GM12873 (cell line): ENCODE measurements around the gene DDX23.

ENCODE experiments used
- TF ChIP-seq, protein P1 (sequence below): IDR thresholded peaks from 2 replicates; pipeline ENCODE4 v1.5.1; 2012; ENCODE audit warnings: low read depth, mild to moderate bottlenecking, moderate library complexity, low read length, control low read depth; ENCODE audit not compliant: insufficient read depth; ENCODE audit errors: missing control alignments

Gene DDX23

DNA sequence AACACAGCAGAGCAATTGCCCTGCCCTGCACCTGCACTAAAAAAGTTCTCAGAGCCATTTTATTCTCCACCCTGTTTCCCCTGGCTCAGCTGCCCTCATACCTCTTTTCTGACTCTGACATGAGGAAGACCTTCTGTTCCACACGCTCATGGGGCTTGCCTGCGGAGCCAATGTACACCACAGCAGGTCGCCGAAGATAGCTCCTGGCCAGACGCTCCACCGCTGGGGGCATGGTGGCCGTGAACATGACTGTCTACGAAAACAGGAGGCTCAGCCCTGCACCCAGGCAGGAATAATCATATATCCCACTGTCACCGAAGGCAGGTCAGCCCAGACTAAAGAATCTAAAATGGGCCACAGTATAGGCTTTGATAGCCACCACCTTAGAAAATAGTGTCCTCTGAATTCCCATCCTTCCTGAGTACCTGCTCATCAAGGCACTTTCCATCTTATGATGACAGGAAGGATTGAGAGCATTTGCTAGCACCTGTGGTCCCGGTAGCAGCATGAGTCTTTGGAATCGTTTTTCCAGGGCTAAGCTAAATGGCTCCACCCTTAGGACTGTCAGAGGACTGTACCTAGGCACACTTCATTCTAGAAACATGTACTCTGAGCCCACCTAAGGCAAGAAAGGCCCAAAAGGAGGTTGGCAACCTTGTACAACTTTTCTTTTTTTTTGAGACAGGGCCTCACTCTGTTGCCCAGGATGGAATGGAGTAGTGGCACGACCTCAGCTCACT lies 19.5 kb downstream of the DDX23 start:
- TF ChIP-seq, protein P1, sequence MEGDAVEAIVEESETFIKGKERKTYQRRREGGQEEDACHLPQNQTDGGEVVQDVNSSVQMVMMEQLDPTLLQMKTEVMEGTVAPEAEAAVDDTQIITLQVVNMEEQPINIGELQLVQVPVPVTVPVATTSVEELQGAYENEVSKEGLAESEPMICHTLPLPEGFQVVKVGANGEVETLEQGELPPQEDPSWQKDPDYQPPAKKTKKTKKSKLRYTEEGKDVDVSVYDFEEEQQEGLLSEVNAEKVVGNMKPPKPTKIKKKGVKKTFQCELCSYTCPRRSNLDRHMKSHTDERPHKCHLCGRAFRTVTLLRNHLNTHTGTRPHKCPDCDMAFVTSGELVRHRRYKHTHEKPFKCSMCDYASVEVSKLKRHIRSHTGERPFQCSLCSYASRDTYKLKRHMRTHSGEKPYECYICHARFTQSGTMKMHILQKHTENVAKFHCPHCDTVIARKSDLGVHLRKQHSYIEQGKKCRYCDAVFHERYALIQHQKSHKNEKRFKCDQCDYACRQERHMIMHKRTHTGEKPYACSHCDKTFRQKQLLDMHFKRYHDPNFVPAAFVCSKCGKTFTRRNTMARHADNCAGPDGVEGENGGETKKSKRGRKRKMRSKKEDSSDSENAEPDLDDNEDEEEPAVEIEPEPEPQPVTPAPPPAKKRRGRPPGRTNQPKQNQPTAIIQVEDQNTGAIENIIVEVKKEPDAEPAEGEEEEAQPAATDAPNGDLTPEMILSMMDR = no peak

DNA sequence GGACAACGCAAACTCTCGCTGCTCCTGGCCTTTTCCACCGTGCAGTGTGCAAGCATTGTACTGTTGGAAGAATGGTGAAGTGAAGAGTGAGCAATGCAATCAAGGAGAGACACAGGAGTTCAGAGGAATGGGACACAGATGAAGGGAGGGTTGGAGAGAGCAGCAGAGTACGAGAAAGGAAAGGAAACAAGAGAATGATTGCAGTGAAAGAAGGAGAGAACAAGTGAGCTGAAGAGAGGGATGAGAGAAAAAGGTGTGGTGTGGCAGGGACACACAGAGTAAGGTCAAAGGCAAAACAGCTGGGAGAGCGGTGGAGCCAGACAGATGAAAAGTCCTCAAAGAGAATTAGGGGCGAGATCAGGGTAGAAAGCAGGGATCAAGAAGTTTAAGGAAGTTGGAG lies 20.7 kb downstream of the DDX23 start:
- TF ChIP-seq, protein P1 = no peak

DNA sequence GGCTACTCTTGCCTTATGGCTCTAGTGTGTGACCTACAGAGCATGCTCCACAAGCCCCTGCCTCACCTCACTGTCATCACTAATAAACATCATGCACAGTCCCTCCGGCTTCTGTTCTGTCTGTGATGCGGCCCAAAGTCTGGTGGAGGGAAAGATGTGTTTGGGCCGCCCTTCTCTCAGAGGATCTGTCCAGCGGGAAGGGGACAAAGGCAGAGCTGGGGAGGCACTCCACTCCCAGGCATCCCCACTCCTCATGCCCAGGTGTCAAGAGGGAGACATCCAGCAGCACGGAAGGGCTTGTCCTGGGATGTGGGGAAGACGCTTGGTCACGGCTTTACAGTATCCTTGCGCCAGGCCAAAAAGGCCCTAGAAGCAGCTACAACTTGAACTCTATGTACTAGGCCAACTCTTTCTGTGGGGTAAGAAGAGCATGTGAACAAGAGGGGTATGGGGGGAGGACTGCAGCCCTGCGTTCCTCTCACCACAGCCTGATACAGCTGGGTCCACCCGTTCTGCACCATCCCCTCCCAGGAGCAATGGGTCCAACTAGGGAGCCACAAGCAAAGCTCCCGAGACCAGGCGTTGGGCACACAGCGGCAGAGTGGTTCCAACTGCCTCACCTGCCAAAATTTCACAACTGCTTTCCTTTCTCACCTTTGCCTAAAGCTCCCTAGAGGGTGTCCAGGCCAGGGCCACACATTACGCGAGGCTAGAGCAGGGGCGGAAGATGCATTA lies 23.0 kb downstream of the DDX23 start:
- TF ChIP-seq, protein P1 = no peak

DNA sequence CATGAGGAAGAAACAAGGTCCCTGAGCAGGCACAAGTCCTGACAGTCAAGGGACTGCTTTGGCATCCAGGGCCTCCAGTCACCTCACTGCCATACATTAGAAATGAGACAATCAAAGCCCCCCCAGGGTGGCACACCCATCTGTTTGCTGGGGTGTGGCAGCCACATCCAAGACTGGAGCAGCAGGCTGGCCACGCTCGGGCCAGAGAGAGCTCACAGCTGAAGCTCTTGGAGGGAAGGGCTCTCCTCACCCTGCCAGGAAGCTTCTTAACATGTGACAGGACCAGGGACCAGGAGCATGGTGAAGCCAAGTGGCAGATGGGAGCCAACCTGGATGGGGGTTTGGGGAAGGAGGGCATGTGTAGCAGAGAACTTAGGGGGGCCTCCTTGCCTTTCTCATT lies 23.7 kb downstream of the DDX23 start:
- TF ChIP-seq, protein P1 = no peak

DNA sequence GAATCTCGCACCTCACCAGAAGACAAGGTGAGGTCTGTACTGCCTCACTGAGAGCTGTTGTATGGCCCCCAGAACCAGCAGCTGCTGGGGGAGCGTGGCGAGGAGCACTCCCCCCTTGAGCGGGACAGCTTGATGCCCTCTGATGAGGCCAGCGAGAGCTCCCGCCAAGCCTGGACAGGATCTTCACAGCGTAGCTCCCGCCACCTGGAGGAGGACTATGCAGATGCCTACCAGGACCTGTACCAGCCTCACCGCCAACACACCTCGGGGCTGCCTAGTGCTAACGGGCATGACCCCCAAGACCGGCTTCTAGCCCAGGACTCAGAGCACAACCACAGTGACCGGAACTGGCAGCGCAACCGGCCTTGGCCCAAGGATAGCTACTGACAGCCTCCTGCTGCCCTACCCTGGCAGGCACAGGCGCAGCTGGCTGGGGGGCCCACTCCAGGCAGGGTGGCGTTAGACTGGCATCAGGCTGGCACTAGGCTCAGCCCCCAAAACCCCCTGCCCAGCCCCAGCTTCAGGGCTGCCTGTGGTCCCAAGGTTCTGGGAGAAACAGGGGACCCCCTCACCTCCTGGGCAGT lies 24.4 kb downstream of the DDX23 start:
- TF ChIP-seq, protein P1 = no peak

DNA sequence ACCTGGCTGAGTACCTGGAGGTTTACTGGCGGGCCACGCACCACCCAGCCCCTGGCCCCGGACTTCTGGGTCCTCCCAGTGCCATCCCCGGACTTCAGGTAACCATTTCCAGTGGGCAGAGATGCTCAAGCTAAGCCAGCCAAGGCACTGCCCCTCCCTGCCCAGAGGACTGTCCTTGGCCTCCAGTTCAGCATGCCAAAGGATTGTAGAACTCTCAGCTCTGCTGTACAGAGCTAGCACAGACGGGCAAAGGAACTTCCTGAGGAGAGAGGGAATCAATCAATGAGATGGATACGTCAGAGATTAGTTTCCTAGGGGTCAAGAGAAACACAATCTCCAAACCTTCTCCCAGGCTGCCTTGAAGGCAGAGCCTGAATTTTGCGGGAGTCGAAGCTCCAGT lies 24.9 kb downstream of the DDX23 start:
- TF ChIP-seq, protein P1 = no peak

DNA sequence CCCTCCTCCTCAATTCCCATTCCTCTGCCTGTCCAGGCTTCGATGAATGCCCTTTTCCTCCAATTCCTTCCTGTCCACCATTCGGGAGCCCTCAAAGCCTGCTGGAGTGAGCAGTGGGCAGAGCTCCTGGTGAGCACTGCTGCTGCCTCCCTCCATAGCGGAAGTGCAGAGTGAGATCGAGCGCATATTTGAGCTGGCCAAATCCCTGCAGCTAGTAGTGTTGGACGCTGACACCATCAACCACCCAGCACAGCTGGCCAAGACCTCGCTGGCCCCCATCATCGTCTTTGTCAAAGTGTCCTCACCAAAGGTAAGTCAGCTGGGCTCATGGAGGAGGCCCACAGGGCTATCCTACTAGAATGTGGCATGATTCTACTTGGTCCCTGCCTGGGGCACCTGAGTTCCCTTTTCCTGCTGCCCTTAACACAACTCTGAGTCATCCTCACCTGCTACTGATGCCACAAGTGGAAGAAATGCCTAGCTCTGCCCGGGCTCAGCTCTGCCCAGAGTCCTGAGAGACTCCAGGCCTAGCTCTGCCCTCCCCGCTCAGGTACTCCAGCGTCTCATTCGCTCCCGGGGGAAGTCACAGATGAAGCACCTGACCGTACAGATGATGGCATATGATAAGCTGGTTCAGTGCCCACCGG lies 25.6 kb downstream of the DDX23 start:
- TF ChIP-seq, protein P1 = no peak
